Measurements from ENCODE around the gene LIPE.

LIPE gene

DNA sequence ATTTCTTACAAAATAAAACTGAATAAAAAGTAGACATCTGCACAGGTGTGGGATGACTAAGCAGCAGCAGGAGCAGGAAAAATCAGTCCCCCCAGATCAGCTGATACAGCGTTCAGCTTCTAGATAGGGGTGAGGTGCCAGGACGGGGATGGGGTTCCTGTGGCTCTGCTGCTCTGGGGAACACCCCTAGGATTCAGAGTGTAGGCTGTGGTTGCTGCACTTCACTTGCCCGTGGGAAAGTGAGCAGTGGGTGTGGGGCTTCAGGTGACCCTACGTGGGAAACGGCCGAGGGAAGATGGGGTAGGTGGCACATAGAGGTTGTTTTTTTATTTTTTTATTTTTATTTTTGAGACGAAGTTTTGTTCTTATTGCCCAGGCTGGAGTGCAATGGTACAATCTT is 18.8 kb upstream of the LIPE start:
- no peak for DNase-seq

DNA sequence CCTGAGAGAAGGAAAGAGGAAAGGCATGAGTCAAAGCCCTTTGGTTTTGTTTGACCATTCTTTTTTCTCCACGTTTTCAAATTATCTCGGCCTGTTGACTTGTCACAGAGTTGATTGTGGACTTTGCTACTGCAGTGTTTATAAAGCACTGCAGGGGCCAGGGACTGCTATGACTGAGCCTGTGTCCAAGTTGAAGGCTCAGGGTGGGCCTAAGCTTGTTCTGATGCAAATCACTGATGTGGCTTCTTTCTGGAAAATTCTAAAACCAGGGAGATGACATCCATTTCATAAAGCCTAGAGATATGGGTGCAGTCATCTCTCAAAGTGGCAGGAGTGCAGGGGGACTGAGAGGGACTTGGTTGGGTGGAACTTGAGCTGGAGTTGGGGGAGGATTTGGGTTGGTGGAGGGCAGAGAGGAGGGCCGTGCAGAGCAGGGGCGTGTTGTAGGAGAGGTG is 16.8 kb upstream of the LIPE start:
- DNase-seq: no peak

DNA sequence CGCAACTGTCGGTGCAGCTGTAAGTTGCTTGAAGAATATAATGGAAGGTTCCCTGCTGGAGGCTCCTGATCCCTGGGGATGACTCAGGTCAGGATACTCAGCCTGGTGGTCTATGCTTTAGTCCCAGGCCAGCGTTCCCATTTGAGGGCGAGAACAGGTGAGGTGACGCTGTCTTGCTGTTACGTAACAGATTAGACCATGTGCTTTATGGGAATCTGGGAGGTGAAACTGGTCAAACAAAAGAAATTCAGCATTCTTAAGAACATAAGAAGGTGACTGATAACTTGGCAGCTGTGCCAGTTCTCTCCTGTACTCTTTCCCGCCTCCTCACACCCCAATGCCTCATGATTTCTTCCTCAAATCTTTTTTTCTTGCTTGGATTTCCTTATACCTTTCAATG is 15.6 kb upstream of the LIPE start, which contains the start of gene CXCL17:
Gene CXCL17, minus strand, starts transcription at position 114 of the 400 bp plus-strand sequence. CDS start 114 bp downstream, outside the sequence.
- no peak for DNase-seq

- no peak for DNase-seq
These were observed 13.9 kb upstream of the LIPE start for GRCh38 chr19:42441049-42441445.

DNA sequence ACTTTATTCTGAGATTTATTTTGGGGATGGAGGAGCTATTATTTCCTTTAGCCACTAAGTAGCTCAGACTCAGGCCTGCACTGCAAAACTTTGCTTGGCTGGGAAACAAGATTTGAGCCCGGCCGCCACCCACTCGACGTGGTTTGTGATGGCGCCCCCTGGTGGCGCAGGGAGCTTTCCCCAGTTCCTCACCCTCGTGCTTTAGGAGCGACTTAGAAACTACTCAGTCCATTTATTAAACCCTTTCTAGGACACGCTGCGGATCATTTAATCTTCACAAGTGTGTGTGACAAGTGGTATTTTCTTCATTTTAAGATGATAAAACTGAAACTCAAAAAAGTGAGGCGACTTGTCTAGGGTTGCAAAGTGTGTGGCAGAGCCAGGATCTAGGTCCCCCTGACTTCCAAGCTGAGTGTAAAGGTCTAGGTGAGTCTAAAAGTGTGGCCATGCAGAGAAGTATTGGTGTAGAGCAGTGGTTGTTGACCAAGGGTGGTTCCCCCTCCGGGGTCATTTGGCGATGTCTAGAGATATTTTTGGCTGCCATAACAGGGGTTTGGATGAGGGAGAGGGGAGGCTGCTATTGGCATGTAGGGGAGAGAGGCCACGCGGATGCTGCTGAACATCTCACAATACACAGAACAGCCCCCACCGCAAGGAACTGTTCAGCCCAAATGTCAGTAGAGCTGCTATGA is 13.3 kb upstream of the LIPE start:
- DNase-seq: peak; percentile 94

DNA sequence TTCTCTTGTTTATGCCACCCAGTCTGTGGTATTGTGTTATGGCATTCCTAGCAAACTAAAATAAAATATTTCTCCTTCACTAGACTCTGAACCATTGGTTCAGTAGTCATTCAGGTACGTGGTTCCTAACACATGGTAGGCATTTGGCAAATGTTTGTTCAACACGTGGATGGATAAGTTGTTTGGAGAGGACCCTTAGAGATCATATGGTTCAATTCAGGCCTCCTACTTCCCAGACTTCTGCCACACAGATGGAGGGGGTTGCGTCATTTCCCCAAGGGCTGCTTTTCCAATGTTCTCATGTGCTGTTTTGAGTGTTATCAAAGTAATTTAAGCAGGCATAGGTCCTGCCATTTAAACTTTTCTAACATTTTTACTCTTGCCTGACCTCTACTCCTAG is 8.8 kb upstream of the LIPE start:
- no peak for DNase-seq

DNA sequence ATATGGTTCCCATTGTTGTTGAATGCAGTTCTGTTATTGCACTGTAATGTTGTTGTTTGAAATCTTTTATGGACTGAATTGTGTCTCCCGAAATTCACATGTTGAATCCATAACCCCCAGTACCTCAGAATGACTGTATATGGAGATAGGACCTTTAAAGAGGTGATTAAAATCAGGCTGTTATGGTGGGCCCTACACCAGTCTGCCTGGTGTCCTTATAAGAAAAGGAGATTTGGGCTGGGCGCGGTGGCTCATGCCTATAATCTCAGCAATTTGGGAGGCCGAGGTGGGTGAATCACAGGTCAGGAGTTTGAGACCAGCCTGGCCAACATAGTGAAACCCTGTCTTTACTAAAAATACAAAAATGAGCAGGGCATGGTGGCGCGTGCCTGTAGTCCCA is 8.1 kb upstream of the LIPE start:
- no peak for DNase-seq

DNA sequence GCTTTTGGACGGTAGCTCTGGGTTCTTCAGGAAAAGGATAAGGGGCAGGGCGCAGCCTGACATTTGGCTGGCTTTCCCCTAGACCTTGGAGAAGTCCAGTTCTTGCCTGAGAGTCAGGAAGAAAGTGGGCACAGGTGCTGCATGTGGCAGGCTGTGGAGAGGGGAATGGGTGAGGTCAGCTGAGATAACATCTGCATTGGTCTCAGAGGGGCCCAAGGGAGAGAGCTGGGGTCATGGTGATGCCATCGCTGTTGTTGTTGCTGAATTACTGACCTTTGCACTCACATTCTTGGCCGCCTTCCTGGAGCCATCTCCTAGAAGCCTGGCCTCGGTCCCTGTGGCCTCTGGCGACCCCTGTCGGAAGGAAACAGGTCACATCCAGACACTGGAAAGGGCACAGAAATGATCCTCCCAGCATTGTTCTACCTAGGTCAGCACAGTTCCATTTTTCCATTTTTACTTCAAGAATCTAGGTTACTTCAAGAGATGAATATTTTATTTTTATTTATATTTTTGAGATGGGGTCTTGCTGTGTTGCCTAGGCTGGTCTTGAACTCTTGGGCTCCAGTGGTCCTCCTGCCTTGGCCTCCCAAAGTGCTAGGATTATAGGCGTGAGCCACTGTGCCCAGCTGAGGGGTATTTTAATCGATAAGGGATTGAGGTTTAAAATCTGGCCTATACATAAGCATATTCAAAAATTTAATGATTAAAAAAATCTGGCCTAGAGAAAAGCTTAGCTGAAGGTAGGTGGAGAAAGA is 6.5 kb upstream of the LIPE start:
- peak; percentile 87 for DNase-seq

GRCh38 chr19:42431486-42431885 is 4.3 kb upstream of the LIPE start:
- DNase-seq: no peak

DNA sequence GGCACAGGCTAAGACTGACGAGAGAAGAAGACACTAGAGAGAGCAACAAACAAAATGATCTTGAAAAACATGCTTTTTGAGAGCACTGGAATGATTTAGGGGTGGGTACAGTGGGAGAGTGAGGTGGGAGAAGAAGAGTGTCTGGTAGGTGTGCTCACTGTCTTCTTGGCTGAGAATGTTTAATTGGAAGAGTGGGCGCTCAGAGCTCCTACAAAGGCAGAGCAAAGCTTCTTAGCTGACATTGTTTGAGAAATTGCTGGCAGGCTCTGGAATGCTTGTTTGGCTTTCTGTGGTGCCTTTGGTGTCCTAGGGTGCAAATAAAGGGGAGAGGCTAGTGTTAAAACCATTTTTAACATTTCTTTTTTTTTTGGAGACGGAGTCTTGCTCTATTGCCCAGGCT is 1.5 kb upstream of the LIPE start:
- no peak for DNase-seq

- DNase-seq: no peak
These were observed 545 bp downstream of the LIPE start for GRCh38 chr19:42426643-42427042.

- DNase-seq: no peak
These were observed 2.5 kb downstream of the LIPE start for GRCh38 chr19:42424712-42425131.

- DNase-seq: no peak
These were observed 2.9 kb downstream of the LIPE start for GRCh38 chr19:42424345-42424707.

- DNase-seq: peak; percentile 97
These were observed 3.5 kb downstream of the LIPE start for GRCh38 chr19:42423462-42424344.

- DNase-seq: peak; percentile 85
These were observed 4.2 kb downstream of the LIPE start for GRCh38 chr19:42422901-42423461.

DNA sequence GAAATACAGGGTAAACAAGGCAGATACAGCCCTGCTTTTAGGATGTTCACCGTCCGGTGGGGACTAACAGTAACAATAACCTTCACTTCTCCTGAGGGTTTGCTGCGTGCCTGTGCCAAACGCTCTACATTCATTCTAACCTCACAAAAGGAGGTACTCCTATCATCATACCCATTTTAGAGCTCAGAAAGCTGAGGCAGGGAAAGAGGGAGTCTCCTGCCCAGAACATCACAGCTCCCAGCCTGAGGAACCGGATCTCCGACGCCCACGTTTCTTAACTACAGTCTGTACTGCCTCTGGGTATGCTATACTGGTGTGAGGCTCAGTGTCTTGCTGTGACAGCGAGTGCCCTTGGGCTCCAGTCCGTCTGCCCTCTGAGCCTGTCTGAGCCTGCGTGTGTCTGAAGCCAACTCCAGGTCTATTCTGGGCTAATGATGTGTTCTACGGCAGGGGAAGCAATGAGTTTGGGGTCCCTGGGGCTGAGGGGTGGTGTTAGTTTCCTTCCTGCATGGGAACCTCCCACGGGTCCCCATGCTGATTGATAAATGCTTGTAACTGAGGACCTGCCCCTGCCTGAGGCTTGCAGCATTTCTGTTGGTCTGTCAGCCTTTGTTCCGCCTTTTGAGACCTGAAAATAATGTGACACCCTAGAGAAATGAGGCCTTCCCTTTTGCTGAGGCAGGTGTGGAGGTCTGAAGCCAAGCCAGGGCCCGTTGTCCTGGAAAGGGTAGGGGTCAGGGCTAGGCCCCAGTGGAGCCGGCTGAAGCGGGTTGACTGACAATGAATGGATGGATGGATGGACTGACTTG is 4.9 kb downstream of the LIPE start:
- DNase-seq: no peak

GRCh38 chr19:42421591-42422031 is 5.6 kb downstream of the LIPE start:
- peak; percentile 61 for DNase-seq

- peak; percentile 59 for DNase-seq
These were observed 6.1 kb downstream of the LIPE start for GRCh38 chr19:42421101-42421500.

DNA sequence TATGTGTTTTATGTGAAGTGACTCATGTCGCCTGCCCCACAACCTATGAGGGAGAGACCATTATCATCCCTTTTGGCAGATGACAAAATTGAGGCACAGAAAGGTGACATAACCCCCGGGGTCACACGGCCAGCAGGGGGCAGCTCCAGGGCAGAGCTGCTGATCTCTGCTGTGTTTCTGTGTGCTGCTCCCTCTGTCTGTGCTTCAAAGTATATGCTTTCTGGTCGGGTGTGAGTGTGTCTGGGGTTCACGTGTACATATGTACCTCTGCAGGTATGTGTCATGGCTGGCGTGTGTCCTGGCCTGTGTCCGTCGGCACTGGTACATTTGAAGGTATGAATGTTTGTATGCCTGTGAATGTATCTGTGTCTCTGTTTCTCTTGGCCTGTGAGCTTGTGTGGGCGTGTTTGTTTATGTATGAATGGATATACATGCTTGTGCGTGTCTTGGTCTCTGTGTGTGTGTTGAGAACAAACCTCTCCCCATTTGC is 7.1 kb downstream of the LIPE start:
- peak; percentile 93 for DNase-seq

- peak; percentile 53 for DNase-seq
These were observed 7.9 kb downstream of the LIPE start for GRCh38 chr19:42419309-42419708.

GRCh38 chr19:42412661-42413076 is 14.5 kb downstream of the LIPE start:
- no peak for DNase-seq

DNA sequence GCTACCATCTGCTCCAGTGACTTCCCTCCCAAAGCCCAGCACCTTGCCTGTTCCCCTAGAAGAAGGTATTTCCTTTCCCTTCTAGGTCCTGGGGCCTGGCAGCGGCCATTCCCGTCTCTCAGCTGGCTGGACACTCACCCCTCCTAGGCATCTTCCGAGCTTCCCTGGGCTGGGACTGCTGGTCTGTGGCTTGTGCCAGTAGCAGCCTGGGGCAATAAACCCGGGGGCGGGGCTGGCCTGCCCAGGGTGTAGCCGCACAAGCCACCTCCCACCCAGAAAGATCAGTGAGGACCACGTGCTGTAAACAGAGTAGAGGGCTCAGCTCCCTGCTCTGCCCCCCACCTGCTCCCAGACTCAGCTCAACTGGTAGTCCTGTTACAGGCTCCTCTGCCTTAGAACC is 15.0 kb downstream of the LIPE start:
- no peak for DNase-seq

Data from activated effector memory CD4-positive, alpha-beta T cell treated with anti-CD3 and anti-CD28 coated beads, Interleukin-2, amount 50 U/mL, for 16 hours (primary cell).